Activated CD8-positive, alpha-beta T cell treated with anti-CD3 and anti-CD28 coated beads for 36 hours (primary cell): ENCODE data around the gene PPFIA2. TPM values are rescaled to one million over a fixed set of nuclear protein-coding genes. Genes with fewer than 3 reads are reported as not detected.

Experiments
- ATAC-seq: fragments of 200-7000 bp; cut with Tn5 transposase; one replicate; pipeline ENCODE4 v1.10.0; 2021; ENCODE audit warnings: mild to moderate bottlenecking, moderate library complexity
- CTCF ChIA-PET: fragments of 350-600 bp; sonication (Branson Sonifier 250); formaldehyde crosslinking; loops from one replicate; lab custom pipeline; 2021; ENCODE audit warnings: antibody characterized with exemption; lab: Charles Lee
- POLR2A ChIA-PET: fragments of 350-600 bp; sonication (Branson Sonifier 250); formaldehyde crosslinking; loops from one replicate; lab custom pipeline; 2021; ENCODE audit warnings: antibody characterized with exemption; lab: Charles Lee
- DNase-seq: peaks from one replicate; pipeline ENCODE4 v3.0.0-alpha.2; 2020
- H3K27ac Mint-ChIP-seq: one replicate; pipeline ENCODE4 v1.8.0; 2021; ENCODE audit warnings: mild to moderate bottlenecking, mixed read lengths
- H3K27me3 Mint-ChIP-seq: one replicate; pipeline ENCODE4 v1.8.0; 2021; ENCODE audit warnings: mixed read lengths
- H3K36me3 Mint-ChIP-seq: one replicate; pipeline ENCODE4 v1.8.0; 2021; ENCODE audit warnings: low read depth, mixed read lengths
- H3K4me1 Mint-ChIP-seq: one replicate; pipeline ENCODE4 v1.8.0; 2021; ENCODE audit warnings: low read depth, mixed read lengths
- H3K4me3 Mint-ChIP-seq: one replicate; pipeline ENCODE4 v1.8.0; 2021; ENCODE audit warnings: mild to moderate bottlenecking, moderate library complexity, mixed read lengths
- H3K9me3 Mint-ChIP-seq: one replicate; pipeline ENCODE4 v1.8.0; 2021; ENCODE audit warnings: mixed read lengths
- intact Hi-C: fragments of 100-400 bp; cut with micrococcal nuclease; formaldehyde crosslinking; loops from one replicate; pipeline ENCODE4 v1.10.0; 2022
- total RNA-seq, 2 experiments: library from RNA; stranded (reverse); gene quantifications; one replicate each; pipeline ENCODE4 v1.2.3, GENCODE V29; 2021
- TF ChIP-seq, protein P1 (sequence below): fragments of 200-600 bp; IDR thresholded peaks from one replicate; pipeline ENCODE4 v1.8.0; 2022; ENCODE audit warnings: antibody characterized with exemption, mild to moderate bottlenecking

Gene PPFIA2
- total RNA-seq, 2 experiments from 2014 or later: not detected

DNA sequence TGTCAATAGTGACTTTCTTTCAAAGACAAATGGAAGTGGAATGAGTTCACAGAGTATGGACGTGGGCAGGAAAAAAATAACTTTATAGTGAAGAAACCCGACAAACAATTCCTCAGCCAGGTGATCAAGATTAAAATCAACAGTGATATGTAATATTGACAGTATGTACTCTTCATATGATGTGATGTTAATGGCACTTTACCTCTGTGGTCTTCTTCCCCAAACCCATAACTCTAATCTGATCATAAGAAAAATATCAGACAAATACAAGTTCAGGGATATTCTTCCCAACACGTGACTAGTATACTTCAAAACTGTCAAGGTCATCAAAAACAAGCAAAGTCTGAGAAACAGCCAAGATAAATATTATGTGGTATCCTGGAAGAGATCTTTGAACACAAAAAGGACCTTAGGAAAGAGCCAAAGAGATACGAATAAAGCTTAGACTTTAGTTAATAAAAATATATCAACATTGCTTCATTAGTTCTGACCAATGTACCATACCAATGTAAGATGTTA, 215.5 kb downstream of the PPFIA2 start:
- DNase-seq (no peak), ATAC-seq (no peak)
- Mint-ChIP-seq H3K27me3 (no peaks in the 10 kb centered on the region), H3K9me3 (no peaks in the 10 kb centered on the region), H3K27ac (no peak overlapping the region), H3K4me3 (no peak overlapping the region), H3K4me1 (no peaks in the 10 kb centered on the region), H3K36me3 (no peaks in the 10 kb centered on the region)
- POLR2A ChIA-PET: no interaction called here
- CTCF ChIA-PET: no interaction called here
- intact Hi-C loops: no loop called here
- TF ChIP-seq, protein P1, sequence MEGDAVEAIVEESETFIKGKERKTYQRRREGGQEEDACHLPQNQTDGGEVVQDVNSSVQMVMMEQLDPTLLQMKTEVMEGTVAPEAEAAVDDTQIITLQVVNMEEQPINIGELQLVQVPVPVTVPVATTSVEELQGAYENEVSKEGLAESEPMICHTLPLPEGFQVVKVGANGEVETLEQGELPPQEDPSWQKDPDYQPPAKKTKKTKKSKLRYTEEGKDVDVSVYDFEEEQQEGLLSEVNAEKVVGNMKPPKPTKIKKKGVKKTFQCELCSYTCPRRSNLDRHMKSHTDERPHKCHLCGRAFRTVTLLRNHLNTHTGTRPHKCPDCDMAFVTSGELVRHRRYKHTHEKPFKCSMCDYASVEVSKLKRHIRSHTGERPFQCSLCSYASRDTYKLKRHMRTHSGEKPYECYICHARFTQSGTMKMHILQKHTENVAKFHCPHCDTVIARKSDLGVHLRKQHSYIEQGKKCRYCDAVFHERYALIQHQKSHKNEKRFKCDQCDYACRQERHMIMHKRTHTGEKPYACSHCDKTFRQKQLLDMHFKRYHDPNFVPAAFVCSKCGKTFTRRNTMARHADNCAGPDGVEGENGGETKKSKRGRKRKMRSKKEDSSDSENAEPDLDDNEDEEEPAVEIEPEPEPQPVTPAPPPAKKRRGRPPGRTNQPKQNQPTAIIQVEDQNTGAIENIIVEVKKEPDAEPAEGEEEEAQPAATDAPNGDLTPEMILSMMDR: no peak

DNA sequence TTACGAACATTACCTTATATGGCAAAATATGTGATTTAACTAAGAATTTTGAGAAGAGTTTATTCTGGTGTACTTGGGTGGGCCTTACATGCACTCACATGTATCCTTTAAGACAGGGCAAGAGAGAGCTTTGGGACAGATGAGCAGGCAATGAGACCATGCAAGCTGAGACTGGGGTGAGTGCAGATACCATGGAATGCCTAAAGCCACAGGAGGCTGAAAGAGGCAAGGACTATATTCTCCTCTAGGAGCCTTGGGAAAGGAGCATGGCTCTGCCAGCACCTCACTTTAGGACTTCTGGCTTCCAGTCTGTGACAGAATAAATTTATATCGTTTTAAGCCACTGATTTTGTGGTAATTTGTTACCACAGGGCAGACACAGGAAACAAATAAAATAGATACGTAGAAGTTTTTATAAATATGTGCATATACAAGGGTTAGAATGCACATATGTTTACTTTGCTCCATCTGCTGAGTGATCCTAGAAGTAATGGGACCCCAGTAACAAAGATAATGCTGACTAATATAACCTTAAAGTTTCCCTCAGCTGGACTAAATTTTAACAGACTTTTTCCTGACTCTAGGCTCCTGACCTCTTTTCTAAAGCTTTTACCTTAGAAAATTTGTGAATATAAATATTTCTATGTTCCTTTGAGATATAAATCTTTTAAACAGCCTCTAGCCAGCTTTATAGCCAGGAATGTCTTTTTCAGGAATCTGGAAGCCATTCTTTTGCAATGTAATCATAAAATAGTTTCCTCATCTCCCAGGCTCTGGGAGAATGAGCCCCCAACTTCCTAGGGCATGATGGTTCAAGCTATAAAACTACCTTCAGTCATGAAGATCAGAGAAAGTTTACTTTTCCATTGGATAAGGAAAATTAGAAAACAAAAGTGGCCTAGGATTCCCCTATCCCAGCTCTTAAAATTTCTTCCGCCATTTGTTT, 216.8 kb downstream of the PPFIA2 start:
- no peaks in the 10 kb centered on the region for H3K27me3 Mint-ChIP-seq
- H3K4me1 Mint-ChIP-seq: no peaks in the 10 kb centered on the region
- ATAC-seq: no peak
- no peak overlapping the region for H3K27ac Mint-ChIP-seq
- POLR2A ChIA-PET: no interaction called here
- no peaks in the 10 kb centered on the region for H3K9me3 Mint-ChIP-seq
- TF ChIP-seq, protein P1: no peak
- H3K36me3 Mint-ChIP-seq: no peaks in the 10 kb centered on the region
- H3K4me3 Mint-ChIP-seq: no peak overlapping the region
- no peak for DNase-seq
- CTCF ChIA-PET: no interaction called here
- intact Hi-C loops: no loop called here

DNA sequence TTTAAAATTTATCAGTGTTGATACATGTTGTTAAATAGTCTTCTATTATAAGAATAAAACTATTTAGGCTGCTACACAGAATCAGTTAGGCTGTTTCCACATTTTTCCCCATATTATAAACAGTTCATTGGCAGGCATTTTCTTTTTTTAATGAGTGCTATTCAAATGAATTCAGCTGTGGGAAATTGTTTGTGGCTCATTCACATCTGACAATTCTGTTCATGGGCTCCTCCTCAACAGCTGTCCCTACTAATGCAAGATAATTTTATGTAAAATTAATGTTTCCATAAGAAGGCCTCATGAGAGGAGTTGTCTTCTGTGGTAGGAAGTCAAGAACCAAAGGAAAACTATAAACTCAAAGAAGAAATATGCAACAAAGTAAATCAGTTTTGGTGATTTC, 218.0 kb downstream of the PPFIA2 start:
- ChIA-PET CTCF (no interaction called here), POLR2A (no interaction called here)
- Mint-ChIP-seq H3K27ac (no peak overlapping the region), H3K4me1 (no peaks in the 10 kb centered on the region), H3K4me3 (no peak overlapping the region), H3K36me3 (no peaks in the 10 kb centered on the region), H3K9me3 (no peaks in the 10 kb centered on the region), H3K27me3 (no peaks in the 10 kb centered on the region)
- TF ChIP-seq, protein P1: no peak
- intact Hi-C loops: no loop called here
- no peak for ATAC-seq
- no peak for DNase-seq

DNA sequence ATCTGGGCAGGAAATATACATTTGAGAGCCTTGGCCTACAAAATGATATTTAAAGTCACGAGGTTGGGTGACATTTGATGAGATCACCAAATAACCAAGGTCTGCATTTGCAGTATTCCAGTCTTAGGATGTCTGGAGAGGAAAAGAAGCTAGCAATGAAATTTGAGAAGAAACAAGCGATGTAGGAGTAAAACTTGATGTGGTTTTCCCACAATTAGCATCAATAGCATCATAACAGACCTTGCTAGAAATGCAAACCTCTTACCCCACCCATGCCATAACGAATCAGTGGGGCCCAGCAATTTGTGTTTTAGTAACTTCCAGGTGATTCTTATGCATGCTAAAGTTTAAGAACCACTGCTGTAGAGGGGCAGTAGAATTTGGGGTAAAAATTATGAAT, 219.9 kb downstream of the PPFIA2 start:
- Mint-ChIP-seq H3K4me1 (no peaks in the 10 kb centered on the region), H3K9me3 (no peaks in the 10 kb centered on the region), H3K27ac (no peak overlapping the region), H3K4me3 (no peak overlapping the region), H3K36me3 (no peaks in the 10 kb centered on the region), H3K27me3 (no peaks in the 10 kb centered on the region)
- POLR2A ChIA-PET: no interaction called here
- CTCF ChIA-PET: no interaction called here
- no peak for ATAC-seq
- no peak for DNase-seq
- intact Hi-C loops: no loop called here
- TF ChIP-seq, protein P1: no peak

DNA sequence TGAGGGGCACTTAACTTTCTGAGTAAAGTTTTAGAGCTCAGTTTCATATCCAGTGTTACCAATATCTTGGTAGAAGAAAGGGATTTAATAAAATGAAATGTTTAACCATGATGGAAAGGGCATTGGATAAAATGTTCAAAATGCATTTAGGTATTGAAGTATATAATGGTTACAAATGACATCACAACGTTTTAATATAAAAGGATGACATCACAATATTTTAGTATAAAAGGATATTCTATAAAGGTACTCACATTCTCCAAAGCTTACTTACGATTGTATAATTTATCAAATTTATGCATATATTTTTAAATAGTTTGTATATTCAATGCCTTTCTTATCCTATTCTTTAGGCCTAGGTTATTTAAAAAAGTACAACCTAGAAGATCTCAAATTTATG, 226.1 kb downstream of the PPFIA2 start:
- Mint-ChIP-seq H3K4me1 (no peaks in the 10 kb centered on the region), H3K27ac (no peak overlapping the region), H3K27me3 (no peaks in the 10 kb centered on the region), H3K4me3 (no peak overlapping the region), H3K36me3 (no peaks in the 10 kb centered on the region), H3K9me3 (no peaks in the 10 kb centered on the region)
- TF ChIP-seq, protein P1: no peak
- intact Hi-C loops: no loop called here
- POLR2A ChIA-PET: no interaction called here
- CTCF ChIA-PET: no interaction called here
- DNase-seq: no peak
- ATAC-seq: no peak
